ENCODE measurements around the gene NOTUM. TPM values are rescaled to one million over a fixed set of nuclear protein-coding genes. Genes with fewer than 3 reads are reported as not detected.

Gene NOTUM
- polyA plus RNA-seq, 4 donors: 1.0 to 1.1 TPM; not detected in 2

DNA sequence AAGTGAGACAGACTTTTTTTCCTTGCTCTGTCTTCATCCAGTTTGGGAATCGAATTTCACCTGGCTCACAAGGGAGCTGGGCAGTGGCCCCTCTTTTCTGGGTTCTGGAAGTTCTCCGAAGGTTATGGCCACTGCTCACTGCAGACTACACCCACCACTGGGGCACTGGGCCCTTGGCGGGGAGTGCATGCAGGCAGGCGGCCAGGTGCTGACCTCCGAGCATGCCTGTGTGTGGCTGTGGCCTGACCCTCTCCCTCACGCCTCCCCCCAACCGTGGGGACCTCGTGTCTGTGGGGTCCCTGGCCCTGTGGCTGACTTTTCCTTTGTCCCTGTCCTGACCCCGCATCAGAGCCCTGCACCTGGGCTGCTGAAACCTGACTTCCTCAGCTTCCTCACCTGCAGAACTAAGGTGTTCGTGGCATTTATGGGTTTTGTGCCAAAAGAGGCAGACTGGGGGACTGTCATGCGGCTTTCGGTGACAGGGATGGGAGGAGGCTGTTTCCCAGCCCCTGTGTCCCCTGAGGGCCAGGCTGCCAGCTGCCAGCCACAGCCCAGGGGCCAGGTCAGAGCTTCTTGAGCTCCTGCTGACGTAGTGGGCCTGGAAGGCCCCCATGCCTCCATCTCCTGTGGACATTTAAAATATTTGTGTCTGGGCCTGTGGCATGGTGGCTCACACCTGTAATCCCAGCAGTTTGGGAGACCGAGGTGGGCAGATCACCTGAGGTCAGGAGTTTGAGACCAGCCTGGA lies 37.9 kb upstream of the NOTUM start:
- Histone ChIP-seq H3K9me3 (ENCODE audit: control insufficient read depth in 2 of 2, insufficient read depth in 1 of 2, low read depth in 1 of 2, low read length in 1 of 2) (no peaks in the 10 kb centered on the region), H3K27ac (ENCODE audit: low read depth in 1 of 3, low read length in 2 of 3) (no peak overlapping the region), H3K4me1 (ENCODE audit: control insufficient read depth in 3 of 3, insufficient read depth in 2 of 3, low read depth in 1 of 3, low read length in 2 of 3) (peaks cover 0 to 23% (median 2%) of the 10 kb centered on the region in 3 donors), H3K36me3 (ENCODE audit: control insufficient read depth in 3 of 3, insufficient read depth in 2 of 3, low read depth in 1 of 3, low read length in 3 of 3) (peaks cover 0 to 56% (median 0%) of the 10 kb centered on the region in 3 donors), H3K4me3 (ENCODE audit: low read depth in 1 of 3, low read length in 3 of 3) (no peak overlapping the region), H3K27me3 (ENCODE audit: control insufficient read depth in 3 of 3, insufficient read depth in 3 of 3, low read length in 3 of 3) (no peaks in the 10 kb centered on the region)
- WGBS, 3 donors: 85 to 89% (median 86%) methylated on average over 14 of the region's 14 CpGs
- FAIRE-seq (no peak), DNase-seq (no peak)

DNA sequence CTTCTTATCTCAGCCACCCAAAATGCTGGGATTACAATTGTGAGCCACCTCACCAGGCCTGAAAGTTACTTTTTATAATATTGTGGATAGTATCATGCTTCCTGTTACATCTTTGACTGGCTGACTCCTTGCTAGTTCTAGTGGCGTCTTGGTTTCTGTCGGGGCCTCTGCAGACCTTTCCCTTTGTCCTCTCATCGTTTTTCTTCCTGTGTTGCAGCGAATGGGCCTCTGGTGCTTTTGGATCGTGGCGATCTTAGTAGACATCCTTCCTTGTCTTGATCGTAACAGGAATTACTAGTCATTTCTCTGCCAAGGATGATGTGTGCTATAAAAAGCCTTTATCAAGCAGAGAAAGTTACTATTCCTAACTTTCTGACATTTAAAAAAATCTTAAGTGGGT lies 37.2 kb upstream of the NOTUM start:
- no peak overlapping the region for H3K4me3 ChIP-seq (ENCODE audit: low read depth in 1 of 3, low read length in 3 of 3)
- H3K4me1 ChIP-seq (ENCODE audit: control insufficient read depth in 3 of 3, insufficient read depth in 2 of 3, low read depth in 1 of 3, low read length in 2 of 3): peaks cover 0 to 23% (median 2%) of the 10 kb centered on the region in 3 donors
- no peak for FAIRE-seq
- peaks cover 0 to 55% (median 0%) of the 10 kb centered on the region in 3 donors for H3K36me3 ChIP-seq (ENCODE audit: control insufficient read depth in 3 of 3, insufficient read depth in 2 of 3, low read depth in 1 of 3, low read length in 3 of 3)
- WGBS, 3 donors: 86 to 93% (median 91%) methylated on average over 7 of the region's 7 CpGs
- no peaks in the 10 kb centered on the region for H3K9me3 ChIP-seq (ENCODE audit: control insufficient read depth in 2 of 2, insufficient read depth in 1 of 2, low read depth in 1 of 2, low read length in 1 of 2)
- H3K27me3 ChIP-seq (ENCODE audit: control insufficient read depth in 3 of 3, insufficient read depth in 3 of 3, low read length in 3 of 3): no peaks in the 10 kb centered on the region
- no peak overlapping the region for H3K27ac ChIP-seq (ENCODE audit: low read depth in 1 of 3, low read length in 2 of 3)
- DNase-seq: no peak

DNA sequence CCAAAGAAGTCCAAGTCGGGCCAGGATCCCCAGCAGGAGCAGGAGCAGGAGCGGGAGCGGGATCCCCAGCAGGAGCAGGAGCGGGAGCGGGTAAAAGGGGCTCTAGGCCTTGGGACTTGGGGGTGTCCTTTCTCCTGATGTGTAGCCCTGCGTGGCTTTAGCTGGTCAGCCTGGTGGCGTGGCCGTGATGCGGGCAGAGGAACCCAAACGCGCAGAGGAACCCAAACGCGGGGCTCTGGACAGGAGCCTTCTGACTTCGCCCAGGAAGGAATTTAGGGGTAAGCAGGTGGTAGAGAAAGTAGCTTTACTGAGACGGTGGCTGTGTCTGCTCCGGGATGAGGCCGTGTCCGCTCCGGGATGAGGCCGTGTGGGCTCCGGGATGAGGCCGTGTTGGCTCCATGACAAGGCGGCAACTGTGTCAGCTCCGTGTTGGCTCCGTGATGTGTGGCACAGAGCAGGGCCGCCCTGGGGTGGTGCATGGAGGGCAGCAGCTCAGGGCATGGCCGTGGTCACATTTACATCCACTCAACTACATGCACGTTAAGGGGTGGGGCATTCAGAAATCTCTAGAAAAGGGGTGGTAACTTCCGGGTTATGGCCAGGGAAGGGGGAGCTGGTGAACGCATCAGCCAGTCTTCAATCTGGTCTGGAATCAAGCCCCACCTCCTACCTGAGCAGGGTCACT lies 35.9 kb upstream of the NOTUM start:
- no peaks in the 10 kb centered on the region for H3K27me3 ChIP-seq (ENCODE audit: control insufficient read depth in 3 of 3, insufficient read depth in 3 of 3, low read length in 3 of 3)
- H3K27ac ChIP-seq (ENCODE audit: low read depth in 1 of 3, low read length in 2 of 3): no peak overlapping the region
- peaks cover 0 to 33% (median 2%) of the 10 kb centered on the region in 3 donors for H3K4me1 ChIP-seq (ENCODE audit: control insufficient read depth in 3 of 3, insufficient read depth in 2 of 3, low read depth in 1 of 3, low read length in 2 of 3)
- WGBS, 3 donors: 91 to 96% (median 95%) methylated on average over 30 of the region's 30 CpGs
- peaks cover 0 to 59% (median 0%) of the 10 kb centered on the region in 3 donors for H3K36me3 ChIP-seq (ENCODE audit: control insufficient read depth in 3 of 3, insufficient read depth in 2 of 3, low read depth in 1 of 3, low read length in 3 of 3)
- DNase-seq (no peak), FAIRE-seq (no peak)
- no peak overlapping the region for H3K4me3 ChIP-seq (ENCODE audit: low read depth in 1 of 3, low read length in 3 of 3)
- no peaks in the 10 kb centered on the region for H3K9me3 ChIP-seq (ENCODE audit: control insufficient read depth in 2 of 2, insufficient read depth in 1 of 2, low read depth in 1 of 2, low read length in 1 of 2)

DNA sequence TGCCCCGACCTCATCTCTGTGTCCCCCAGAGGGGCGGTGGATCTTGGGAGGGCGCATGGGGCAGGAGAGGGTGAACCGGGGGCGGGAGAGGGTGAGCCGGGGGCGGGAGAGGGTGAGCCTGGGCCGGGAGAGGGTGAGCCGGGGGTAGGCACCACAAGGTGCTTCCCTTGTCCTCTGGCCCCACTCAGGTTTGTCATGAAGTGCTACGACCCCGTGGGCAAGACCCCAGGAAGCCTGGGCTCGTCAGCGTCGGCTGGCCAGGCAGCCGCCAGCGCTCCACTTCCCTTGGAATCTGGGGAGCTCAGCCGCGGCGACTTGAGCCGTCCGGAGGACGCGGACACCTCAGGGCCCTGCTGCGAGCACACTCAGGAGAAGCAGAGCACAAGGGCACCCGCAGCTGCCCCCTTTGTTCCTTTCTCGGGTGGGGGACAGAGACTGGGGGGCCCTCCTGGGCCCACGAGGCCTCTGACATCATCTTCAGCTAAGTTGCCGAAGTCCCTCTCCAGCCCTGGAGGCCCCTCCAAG lies 35.3 kb upstream of the NOTUM start:
- H3K4me3 ChIP-seq (ENCODE audit: low read depth in 1 of 3, low read length in 3 of 3): no peak overlapping the region
- FAIRE-seq (no peak), DNase-seq (no peak)
- no peaks in the 10 kb centered on the region for H3K9me3 ChIP-seq (ENCODE audit: control insufficient read depth in 2 of 2, insufficient read depth in 1 of 2, low read depth in 1 of 2, low read length in 1 of 2)
- H3K36me3 ChIP-seq (ENCODE audit: control insufficient read depth in 3 of 3, insufficient read depth in 2 of 3, low read depth in 1 of 3, low read length in 3 of 3): peaks cover 0 to 59% (median 0%) of the 10 kb centered on the region in 3 donors
- no peak overlapping the region for H3K27ac ChIP-seq (ENCODE audit: low read depth in 1 of 3, low read length in 2 of 3)
- H3K27me3 ChIP-seq (ENCODE audit: control insufficient read depth in 3 of 3, insufficient read depth in 3 of 3, low read length in 3 of 3): no peaks in the 10 kb centered on the region
- peaks cover 0 to 34% (median 4%) of the 10 kb centered on the region in 3 donors for H3K4me1 ChIP-seq (ENCODE audit: control insufficient read depth in 3 of 3, insufficient read depth in 2 of 3, low read depth in 1 of 3, low read length in 2 of 3)
- WGBS, 3 donors: 89 to 93% (median 92%) methylated on average over 20 to 28 of the region's 28 CpGs

DNA sequence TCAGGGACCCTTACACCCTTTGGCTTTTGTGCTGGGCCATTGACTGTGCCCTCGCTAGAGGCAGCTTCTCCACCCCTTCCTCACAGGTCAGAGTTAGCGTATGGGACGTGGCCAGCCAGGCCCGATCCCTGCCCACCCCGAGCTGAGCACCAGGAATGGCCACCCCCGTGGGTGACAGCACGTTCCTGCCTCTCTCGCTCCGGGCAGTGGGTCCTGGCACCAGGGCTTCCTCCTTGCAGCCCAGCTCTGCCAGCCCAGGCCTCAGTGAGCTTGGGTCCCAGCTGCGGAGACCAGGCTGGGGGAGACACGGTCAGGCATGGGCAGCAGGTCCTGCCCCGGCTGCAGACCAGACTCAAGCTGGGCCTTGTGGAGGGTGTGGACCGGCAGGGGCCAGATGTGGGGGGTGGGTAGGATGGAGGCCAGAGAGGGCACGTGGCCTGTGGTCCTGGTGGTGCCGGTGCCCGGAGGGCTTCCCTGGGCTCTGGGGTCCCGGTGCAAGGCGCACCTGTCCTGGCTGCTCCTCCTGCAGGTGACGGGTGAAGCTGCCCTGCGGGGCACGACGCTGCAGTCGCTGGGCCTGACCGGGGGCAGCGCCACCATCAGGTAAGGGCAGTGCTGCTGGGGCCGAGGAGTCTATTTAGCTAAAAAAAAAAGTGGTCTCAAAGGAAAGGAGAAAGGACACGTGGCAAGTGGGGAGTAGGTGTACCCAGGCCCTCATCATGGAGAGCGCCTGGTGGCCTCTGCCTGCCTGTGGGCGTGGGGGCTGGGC lies 34.7 kb upstream of the NOTUM start:
- Histone ChIP-seq H3K27ac (ENCODE audit: low read depth in 1 of 3, low read length in 2 of 3) (no peak overlapping the region), H3K36me3 (ENCODE audit: control insufficient read depth in 3 of 3, insufficient read depth in 2 of 3, low read depth in 1 of 3, low read length in 3 of 3) (peaks cover 0 to 65% (median 0%) of the 10 kb centered on the region in 3 donors), H3K4me3 (ENCODE audit: low read depth in 1 of 3, low read length in 3 of 3) (no peak overlapping the region), H3K4me1 (ENCODE audit: control insufficient read depth in 3 of 3, insufficient read depth in 2 of 3, low read depth in 1 of 3, low read length in 2 of 3) (peaks cover 0 to 32% (median 6%) of the 10 kb centered on the region in 3 donors), H3K27me3 (ENCODE audit: control insufficient read depth in 3 of 3, insufficient read depth in 3 of 3, low read length in 3 of 3) (no peaks in the 10 kb centered on the region), H3K9me3 (ENCODE audit: control insufficient read depth in 2 of 2, insufficient read depth in 1 of 2, low read depth in 1 of 2, low read length in 1 of 2) (peaks cover 0 to 2% of the 10 kb centered on the region in 2 donors)
- WGBS, 3 donors: 94 to 97% (median 95%) methylated on average over 28 to 29 of the region's 29 CpGs
- FAIRE-seq: no peak
- DNase-seq: no peak

DNA sequence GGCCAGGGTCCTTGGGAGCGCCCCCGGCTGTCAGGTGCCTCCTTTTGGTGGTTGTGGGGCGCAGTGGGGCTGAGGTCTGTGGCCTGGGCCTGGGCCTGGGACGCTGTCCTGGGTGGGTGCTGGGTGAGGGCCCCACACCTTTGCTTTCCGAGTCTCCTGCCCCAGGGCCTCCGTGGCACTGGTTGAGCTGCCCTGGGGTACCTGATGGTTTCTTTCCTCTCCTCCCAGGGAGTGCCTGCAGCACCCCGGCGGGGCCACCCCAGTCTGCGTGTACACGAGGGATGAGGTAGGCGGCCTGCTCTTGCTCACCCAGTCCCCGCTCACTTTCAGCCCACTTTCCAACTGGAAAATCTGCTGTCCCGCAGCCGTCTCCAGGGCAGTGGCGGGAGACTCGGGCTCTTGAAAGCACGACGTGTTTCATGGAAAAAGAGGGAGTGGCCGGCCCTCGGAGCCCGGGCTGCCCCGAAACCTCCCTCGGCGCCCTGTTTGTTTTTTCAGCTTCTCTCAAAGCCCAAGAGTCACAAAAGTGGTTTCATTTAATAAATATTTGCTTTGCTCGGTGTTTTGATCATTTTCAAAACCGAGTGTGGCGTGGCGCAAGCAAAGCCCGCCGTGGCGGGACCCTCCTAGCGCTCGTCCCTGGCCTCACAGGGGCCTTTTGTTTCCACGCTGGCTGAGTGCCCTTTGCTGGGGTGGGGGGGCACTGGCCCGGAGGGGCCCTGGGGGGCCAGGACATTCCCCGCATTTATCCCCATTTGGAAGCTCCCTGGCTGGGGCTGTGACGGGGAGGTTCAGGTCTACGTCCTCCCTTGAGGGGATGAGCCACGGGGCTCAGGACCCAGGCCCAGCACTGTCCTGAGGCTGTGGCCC lies 33.8 kb upstream of the NOTUM start:
- FAIRE-seq: no peak

DNA sequence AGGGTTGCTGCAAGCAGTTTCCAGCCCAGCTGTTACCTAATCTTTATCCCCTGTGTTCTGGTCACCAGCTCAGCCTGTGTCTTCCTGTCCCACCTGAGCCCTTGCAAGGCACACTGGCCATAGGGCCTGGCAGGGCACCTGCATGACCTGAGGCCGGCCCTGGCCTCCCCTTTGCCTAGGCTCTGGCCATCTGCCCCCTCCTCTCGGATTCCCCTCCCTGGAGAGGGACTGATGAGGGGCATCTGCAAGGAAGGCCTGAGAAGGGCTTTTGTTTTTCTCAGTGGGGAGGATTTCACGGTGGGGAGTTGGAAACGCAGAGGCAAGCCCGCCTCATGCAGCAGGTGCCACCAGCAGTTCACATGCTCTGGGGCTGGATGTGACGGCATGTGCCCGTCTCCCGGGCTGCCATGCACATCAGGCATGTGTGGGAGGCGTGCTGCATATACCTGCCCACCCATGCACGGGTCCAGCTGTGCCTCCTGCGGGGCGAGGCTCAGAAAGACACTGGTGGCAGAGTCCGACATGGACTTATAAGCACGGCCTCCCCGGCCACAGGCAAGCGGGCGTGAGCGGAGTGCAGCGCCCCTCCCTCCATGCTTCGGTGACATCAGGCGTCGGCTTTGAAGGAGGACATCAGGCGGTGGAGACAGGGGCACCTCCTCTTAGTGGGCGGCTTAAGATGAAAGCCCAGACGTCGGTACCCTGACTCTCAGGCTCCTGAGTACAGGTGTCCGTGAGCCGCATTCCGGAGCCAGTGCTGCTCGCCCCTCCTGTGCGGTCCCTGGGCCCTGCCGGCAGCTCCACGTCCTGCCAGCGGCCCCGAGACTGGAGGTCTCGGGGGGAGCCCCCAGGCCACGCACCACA lies 33.0 kb upstream of the NOTUM start:
- no peak overlapping the region for H3K27ac ChIP-seq (ENCODE audit: low read depth in 1 of 3, low read length in 2 of 3)
- DNase-seq: no peak
- H3K4me1 ChIP-seq (ENCODE audit: control insufficient read depth in 3 of 3, insufficient read depth in 2 of 3, low read depth in 1 of 3, low read length in 2 of 3): peaks cover 0 to 20% (median 4%) of the 10 kb centered on the region in 3 donors
- H3K27me3 ChIP-seq (ENCODE audit: control insufficient read depth in 3 of 3, insufficient read depth in 3 of 3, low read length in 3 of 3): no peaks in the 10 kb centered on the region
- WGBS, 3 donors: 92 to 93% (median 92%) methylated on average over 37 of the region's 37 CpGs
- no peak overlapping the region for H3K4me3 ChIP-seq (ENCODE audit: low read depth in 1 of 3, low read length in 3 of 3)
- H3K9me3 ChIP-seq (ENCODE audit: control insufficient read depth in 2 of 2, insufficient read depth in 1 of 2, low read depth in 1 of 2, low read length in 1 of 2): peaks cover 0 to 5% of the 10 kb centered on the region in 2 donors
- H3K36me3 ChIP-seq (ENCODE audit: control insufficient read depth in 3 of 3, insufficient read depth in 2 of 3, low read depth in 1 of 3, low read length in 3 of 3): peaks cover 0 to 70% (median 0%) of the 10 kb centered on the region in 3 donors
- no peak for FAIRE-seq

More for the DNA sequence above, 33.8 kb upstream of the NOTUM start:
- Histone ChIP-seq H3K27ac (ENCODE audit: low read depth in 1 of 3, low read length in 2 of 3) (no peak overlapping the region), H3K27me3 (ENCODE audit: control insufficient read depth in 3 of 3, insufficient read depth in 3 of 3, low read length in 3 of 3) (no peaks in the 10 kb centered on the region), H3K9me3 (ENCODE audit: control insufficient read depth in 2 of 2, insufficient read depth in 1 of 2, low read depth in 1 of 2, low read length in 1 of 2) (peaks cover 0 to 5% of the 10 kb centered on the region in 2 donors), H3K36me3 (ENCODE audit: control insufficient read depth in 3 of 3, insufficient read depth in 2 of 3, low read depth in 1 of 3, low read length in 3 of 3) (peaks cover 0 to 69% (median 0%) of the 10 kb centered on the region in 3 donors), H3K4me1 (ENCODE audit: control insufficient read depth in 3 of 3, insufficient read depth in 2 of 3, low read depth in 1 of 3, low read length in 2 of 3) (peaks cover 0 to 24% (median 4%) of the 10 kb centered on the region in 3 donors), H3K4me3 (ENCODE audit: low read depth in 1 of 3, low read length in 3 of 3) (no peak overlapping the region)
- DNase-seq: no peak
- WGBS, 3 donors: 86 to 90% (median 87%) methylated on average over 33 to 39 of the region's 39 CpGs
